ENCODE results near the gene H2AZ2. TPM values are rescaled to one million over a fixed set of nuclear protein-coding genes. Genes with fewer than 3 reads are reported as not detected.

Gene H2AZ2
- total RNA-seq, 2 experiments from 2014 or later, result 274 to 440 TPM

DNA sequence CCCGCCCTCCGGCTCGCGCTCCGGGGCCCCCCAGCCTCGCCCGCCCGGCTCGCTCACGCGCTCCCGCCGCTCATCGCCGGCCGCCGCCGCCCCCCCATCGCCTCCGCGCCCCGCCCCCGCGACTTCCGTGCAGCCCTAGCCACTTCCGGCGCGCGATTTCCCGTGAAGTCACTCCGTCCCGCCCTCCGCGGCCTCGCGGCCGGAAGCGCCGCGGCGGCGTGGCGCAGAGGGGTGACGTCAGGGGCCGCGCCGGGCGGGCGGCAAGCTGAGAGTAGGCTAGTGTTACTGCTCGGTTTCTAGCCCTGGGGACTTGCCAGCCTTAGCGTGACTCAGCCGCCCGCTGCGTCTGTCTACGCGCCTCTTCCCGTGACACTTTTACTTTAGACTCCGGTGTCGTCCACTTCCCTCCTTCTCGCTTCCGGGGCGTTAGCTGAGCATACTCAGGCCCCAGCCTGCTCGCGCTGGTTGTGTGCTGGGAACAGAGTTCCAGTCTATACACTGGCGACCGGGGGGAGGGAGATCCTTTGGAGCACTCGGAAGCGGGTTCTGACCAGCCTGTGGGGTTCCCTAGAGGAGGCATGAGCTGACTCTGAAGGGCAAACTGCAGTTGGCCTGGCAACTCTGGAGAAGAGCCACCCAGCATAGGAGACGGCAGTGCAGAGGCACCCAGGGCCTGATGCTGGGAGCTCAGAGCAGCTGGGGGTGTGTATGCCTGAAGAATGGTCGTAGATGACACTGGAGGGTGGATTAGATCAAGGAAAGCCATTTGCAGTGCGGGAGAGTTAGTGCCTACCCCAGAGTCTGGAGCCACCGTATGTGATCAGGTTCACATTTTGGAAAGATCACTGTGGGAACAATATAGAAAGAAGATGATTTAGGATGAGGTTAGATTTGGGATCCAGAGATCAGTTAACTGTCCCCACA is 37.8 kb upstream of the H2AZ2 start, which contains the start of gene PURB:
TSS of gene PURB (minus strand) at position 137 of the 924 bp plus-strand sequence. CDS start 182 bp downstream, outside the sequence.
- peaks cover 35% of the 10 kb centered on the region for H4K20me1 ChIP-seq (ENCODE audit: insufficient read depth, low read length)
- peak; percentile 96 for DNase-seq (ENCODE audit: low spot score)
- peaks cover 45% of the 10 kb centered on the region for H3K79me2 ChIP-seq (ENCODE audit: insufficient read depth, low read depth, low read length)
- peak within 1 kb of the TSS; percentile 56; the same call in 1 of the 2 replicates for H2AFZ ChIP-seq (ENCODE audit: low read length)
- H3K4me3 ChIP-seq (ENCODE audit: low read depth, low read length, poor library complexity, severe bottlenecking), result peak within 1 kb of the TSS; percentile 77
- intact Hi-C loops (cut with micrococcal nuclease; ENCODE audit: unreplicated experiment), result loop anchor here (1.0 kb wide), 1 partner anchor 38 kb away; no protein-coding TSS in a partner anchor
- peak within 1 kb of the TSS; percentile 83 for H3K4me2 ChIP-seq (ENCODE audit: low read length)
- TSS peak; percentile 95 for BruUV-seq (replicated peaks)
- no peaks in the 10 kb centered on the region for H3K9me2 ChIP-seq (ENCODE audit: insufficient read depth, low read length)
- H3K27ac ChIP-seq (ENCODE audit: low read depth, low read length, poor library complexity, severe bottlenecking), result peak within 1 kb of the TSS; percentile 91
- peaks cover 63% of the 10 kb centered on the region for H3K4me1 ChIP-seq (ENCODE audit: insufficient read depth, low read length, poor library complexity, severe bottlenecking)
- peaks cover 38% of the 10 kb centered on the region for H3K36me3 ChIP-seq (ENCODE audit: insufficient read depth, low read length)
- CTCF ChIA-PET (ENCODE audit: unreplicated experiment), result interaction anchor here (0.6 kb wide), 1 partner anchor 38 kb away, joined by 3 read pairs; no protein-coding TSS in a partner anchor
- no peaks in the 10 kb centered on the region for H3K9me3 ChIP-seq (ENCODE audit: low read length)
- POLR2A ChIA-PET, result interaction anchor here (0.6 to 1.5 kb wide), 8 partner anchors 9 to 119 kb away, joined by 3 to 6 read pairs (median 4); no protein-coding TSS in a partner anchor
- TF ChIP-seq EZH2phosphoT487 (IDR thresholded peaks at IDR 0.05; ENCODE audit: borderline replicate concordance, low read depth, low read length), result no peak
- TF ChIP-seq, protein P1, sequence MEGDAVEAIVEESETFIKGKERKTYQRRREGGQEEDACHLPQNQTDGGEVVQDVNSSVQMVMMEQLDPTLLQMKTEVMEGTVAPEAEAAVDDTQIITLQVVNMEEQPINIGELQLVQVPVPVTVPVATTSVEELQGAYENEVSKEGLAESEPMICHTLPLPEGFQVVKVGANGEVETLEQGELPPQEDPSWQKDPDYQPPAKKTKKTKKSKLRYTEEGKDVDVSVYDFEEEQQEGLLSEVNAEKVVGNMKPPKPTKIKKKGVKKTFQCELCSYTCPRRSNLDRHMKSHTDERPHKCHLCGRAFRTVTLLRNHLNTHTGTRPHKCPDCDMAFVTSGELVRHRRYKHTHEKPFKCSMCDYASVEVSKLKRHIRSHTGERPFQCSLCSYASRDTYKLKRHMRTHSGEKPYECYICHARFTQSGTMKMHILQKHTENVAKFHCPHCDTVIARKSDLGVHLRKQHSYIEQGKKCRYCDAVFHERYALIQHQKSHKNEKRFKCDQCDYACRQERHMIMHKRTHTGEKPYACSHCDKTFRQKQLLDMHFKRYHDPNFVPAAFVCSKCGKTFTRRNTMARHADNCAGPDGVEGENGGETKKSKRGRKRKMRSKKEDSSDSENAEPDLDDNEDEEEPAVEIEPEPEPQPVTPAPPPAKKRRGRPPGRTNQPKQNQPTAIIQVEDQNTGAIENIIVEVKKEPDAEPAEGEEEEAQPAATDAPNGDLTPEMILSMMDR (conservative IDR thresholded peaks at IDR 0.05; ENCODE audit: low read length), result no peak

DNA sequence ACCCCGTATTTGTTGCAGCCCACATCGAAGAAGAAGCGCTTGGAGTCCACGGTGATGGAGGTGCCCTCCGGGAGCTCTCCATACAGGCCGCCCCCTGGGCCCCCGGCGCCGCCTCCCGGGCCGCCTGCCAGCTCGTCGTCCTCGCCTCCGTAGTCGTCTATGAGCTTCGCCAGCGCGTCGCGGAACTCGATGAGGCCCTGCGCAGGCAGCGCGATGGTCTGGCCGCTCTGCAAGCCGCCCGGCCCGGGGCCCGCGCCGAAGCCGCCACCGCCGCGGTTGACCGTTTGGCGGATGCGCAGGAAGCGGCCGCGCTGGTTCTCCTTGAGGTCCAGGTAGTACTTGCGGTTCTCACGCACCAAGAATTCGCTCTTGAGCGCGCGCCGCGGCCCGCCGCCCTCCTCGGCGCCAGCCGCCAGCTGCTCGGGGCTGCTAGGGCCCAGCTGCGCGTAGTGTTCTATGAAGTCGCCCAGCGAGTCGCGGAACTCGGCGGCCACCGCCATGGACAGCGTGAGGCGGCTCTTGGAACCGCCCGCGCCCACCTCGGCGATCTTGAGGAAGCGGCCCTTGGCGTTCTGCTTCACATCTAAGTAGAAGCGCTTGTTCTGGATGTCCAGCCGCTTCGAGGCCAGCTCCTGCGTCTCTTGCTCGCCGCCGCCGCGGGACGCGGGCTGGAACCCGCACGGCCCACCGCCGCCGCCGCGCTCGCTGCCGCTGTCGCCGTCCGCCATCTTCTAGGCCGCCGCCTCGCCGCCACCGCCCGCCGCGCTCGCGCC is 36.9 kb upstream of the H2AZ2 start:
- Histone ChIP-seq H2AFZ (ENCODE audit: low read length) (no peak overlapping the region), H3K4me3 (ENCODE audit: low read depth, low read length, poor library complexity, severe bottlenecking) (peak overlapping the region; percentile 77), H3K4me1 (ENCODE audit: insufficient read depth, low read length, poor library complexity, severe bottlenecking) (peaks cover 69% of the 10 kb centered on the region), H3K4me2 (ENCODE audit: low read length) (peak overlapping the region; percentile 83), H3K27ac (ENCODE audit: low read depth, low read length, poor library complexity, severe bottlenecking) (peak overlapping the region; percentile 48), H3K9me3 (ENCODE audit: low read length) (no peaks in the 10 kb centered on the region), H3K9me2 (ENCODE audit: insufficient read depth, low read length) (no peaks in the 10 kb centered on the region), H4K20me1 (ENCODE audit: insufficient read depth, low read length) (peaks cover 44% of the 10 kb centered on the region), H3K79me2 (ENCODE audit: insufficient read depth, low read depth, low read length) (peaks cover 54% of the 10 kb centered on the region), H3K36me3 (ENCODE audit: insufficient read depth, low read length) (peaks cover 47% of the 10 kb centered on the region)
- no TSS peak for BruUV-seq (replicated peaks)
- DNase-seq (ENCODE audit: low spot score), result peak; percentile 64
- TF ChIP-seq EZH2phosphoT487 (IDR thresholded peaks at IDR 0.05; ENCODE audit: borderline replicate concordance, low read depth, low read length), result no peak
- TF ChIP-seq, protein P1 (conservative IDR thresholded peaks at IDR 0.05; ENCODE audit: low read length), result no peak
- ChIA-PET POLR2A (interaction anchor here (0.6 to 1.4 kb wide), 9 partner anchors 8 to 120 kb away, joined by 3 to 6 read pairs (median 3); no protein-coding TSS in a partner anchor), CTCF (ENCODE audit: unreplicated experiment) (interaction anchor here (0.6 kb wide), 1 partner anchor 38 kb away, joined by 3 read pairs; no protein-coding TSS in a partner anchor)
- intact Hi-C loops (cut with micrococcal nuclease; ENCODE audit: unreplicated experiment), result loop anchor here (1.0 kb wide), 1 partner anchor 38 kb away; no protein-coding TSS in a partner anchor
